Measurements from ENCODE around the gene CTDSPL. TPM values are rescaled to one million over a fixed set of nuclear protein-coding genes. Genes with fewer than 3 reads are reported as not detected.

CTDSPL gene
- total RNA-seq, 1 donor from 2014 or later: 30.6 TPM

DNA sequence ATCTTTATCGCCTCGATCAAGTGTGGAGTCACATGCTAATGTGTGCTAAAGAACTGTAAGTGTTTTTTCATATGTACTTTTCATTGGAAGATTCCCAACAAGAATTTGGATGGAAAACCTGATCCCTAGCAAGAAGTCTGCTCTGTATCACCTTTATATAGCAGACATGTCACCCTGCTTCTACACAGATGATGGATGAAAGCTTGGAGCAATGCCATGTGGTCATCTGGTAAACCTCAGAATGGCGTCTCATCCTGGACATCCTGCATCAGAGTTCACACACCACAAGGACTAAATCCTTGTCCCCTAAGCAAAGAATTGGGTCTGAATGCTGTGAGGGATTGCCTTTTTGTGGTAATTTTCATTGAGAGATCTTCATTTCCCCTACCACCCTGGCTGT is 42.1 kb upstream of the CTDSPL start:
- TF ChIP-seq CTCF (IDR thresholded peaks at IDR 0.05; ENCODE audit: insufficient read depth, low read length, poor library complexity, severe bottlenecking): no peak
- no peak for DNase-seq (ENCODE audit: low read depth)
- Histone ChIP-seq H3K36me3 (ENCODE audit: control insufficient read depth, insufficient read depth, low read length) (no peaks in the 10 kb centered on the region), H3K27me3 (ENCODE audit: control insufficient read depth, insufficient read depth, low read length) (no peaks in the 10 kb centered on the region), H3K4me3 (ENCODE audit: low read depth, low read length) (no peak overlapping the region)

GRCh38 chr3:37820286-37820685 is 41.4 kb upstream of the CTDSPL start:
- H3K4me3 ChIP-seq (ENCODE audit: low read depth, low read length): no peak overlapping the region
- H3K27me3 ChIP-seq (ENCODE audit: control insufficient read depth, insufficient read depth, low read length): no peaks in the 10 kb centered on the region
- H3K36me3 ChIP-seq (ENCODE audit: control insufficient read depth, insufficient read depth, low read length): no peaks in the 10 kb centered on the region
- DNase-seq (ENCODE audit: low read depth): no peak
- TF ChIP-seq CTCF (IDR thresholded peaks at IDR 0.05; ENCODE audit: insufficient read depth, low read length, poor library complexity, severe bottlenecking): no peak

- H3K27me3 ChIP-seq (ENCODE audit: control insufficient read depth, insufficient read depth, low read length): no peaks in the 10 kb centered on the region
Measured at GRCh38 chr3:37823189-37823588, 38.5 kb upstream of the CTDSPL start.

DNA sequence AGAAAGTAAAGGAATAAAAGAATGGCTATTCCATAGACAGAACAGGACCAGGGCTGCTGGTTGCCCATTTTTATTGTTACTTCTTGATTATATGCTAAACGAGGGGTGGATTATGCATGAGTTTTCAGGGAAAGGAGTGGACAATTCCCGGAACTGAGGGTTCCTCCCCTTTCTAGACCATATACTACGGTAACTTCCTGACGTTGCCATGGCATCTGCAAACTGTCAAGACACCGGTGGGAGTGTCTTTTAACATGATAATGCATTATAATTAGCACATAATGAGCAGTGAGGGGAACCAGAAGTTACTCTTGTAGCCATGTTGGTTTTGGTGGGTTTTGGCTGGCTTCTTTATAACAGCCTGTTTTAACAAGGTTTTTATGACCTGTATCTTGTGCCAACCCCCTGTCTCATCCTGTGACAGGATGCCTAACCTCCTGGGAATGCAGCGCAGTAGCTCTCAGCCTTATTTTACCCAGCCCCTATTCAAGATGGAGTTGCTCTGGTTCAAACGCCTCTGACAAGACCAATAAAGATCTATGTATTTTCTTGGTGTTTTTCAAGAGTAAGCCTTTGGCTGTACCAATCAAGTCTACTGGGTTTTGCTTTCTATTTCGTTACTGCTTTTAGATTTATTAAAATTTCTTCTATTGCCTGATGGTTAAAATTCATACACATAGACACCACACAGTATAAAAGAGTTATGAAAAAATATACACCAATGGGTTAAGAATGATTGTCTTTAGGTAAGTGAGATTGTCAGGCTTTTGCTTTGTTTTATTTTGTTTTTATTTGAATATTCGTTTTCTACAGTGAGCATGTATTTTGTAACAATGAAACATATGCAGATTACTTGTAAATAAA is 37.4 kb upstream of the CTDSPL start:
- no peaks in the 10 kb centered on the region for H3K27me3 ChIP-seq (ENCODE audit: control insufficient read depth, insufficient read depth, low read length)
- no peak for DNase-seq (ENCODE audit: low read depth)
- no peak for TF ChIP-seq CTCF (IDR thresholded peaks at IDR 0.05; ENCODE audit: insufficient read depth, low read length, poor library complexity, severe bottlenecking)
- H3K4me3 ChIP-seq (ENCODE audit: low read depth, low read length): no peak overlapping the region
- no peaks in the 10 kb centered on the region for H3K36me3 ChIP-seq (ENCODE audit: control insufficient read depth, insufficient read depth, low read length)

More at GRCh38 chr3:37823189-37823588, 38.5 kb upstream of the CTDSPL start:
- H3K4me3 ChIP-seq (ENCODE audit: low read depth, low read length): no peak overlapping the region
- TF ChIP-seq CTCF (IDR thresholded peaks at IDR 0.05; ENCODE audit: insufficient read depth, low read length, poor library complexity, severe bottlenecking): no peak
- no peak for DNase-seq (ENCODE audit: low read depth)
- H3K36me3 ChIP-seq (ENCODE audit: control insufficient read depth, insufficient read depth, low read length): no peaks in the 10 kb centered on the region

GRCh38 chr3:37824954-37825328 is 36.7 kb upstream of the CTDSPL start:
- Histone ChIP-seq H3K27me3 (ENCODE audit: control insufficient read depth, insufficient read depth, low read length) (no peaks in the 10 kb centered on the region), H3K36me3 (ENCODE audit: control insufficient read depth, insufficient read depth, low read length) (no peaks in the 10 kb centered on the region), H3K4me3 (ENCODE audit: low read depth, low read length) (no peak overlapping the region)
- TF ChIP-seq CTCF (IDR thresholded peaks at IDR 0.05; ENCODE audit: insufficient read depth, low read length, poor library complexity, severe bottlenecking): no peak
- DNase-seq (ENCODE audit: low read depth): no peak
